Spinal cord (tissue), 10 donors: ENCODE results near the gene FGFR3. TPM values are rescaled to one million over a fixed set of nuclear protein-coding genes. Genes with fewer than 3 reads are reported as not detected.
"Not testable (repeated sequence)": the region's sequence is repeated elsewhere in the genome, so short reads cannot be mapped to it uniquely, and the experiment has no call there.

Source experiments
- DNase-seq, 6 donors: peaks; one replicate each; pipeline versions ENCODE4 v3.0.0 to v3.0.0-alpha.2; 2013 to 2015; ENCODE audit warnings: low spot score in 6 of 6, low read depth in 4 of 6
- H3K27ac ChIP-seq: one replicate; pipeline ENCODE4 v1.5.1; 2013; ENCODE audit warnings: low read depth, low read length, control low read depth
- H3K27me3 ChIP-seq: one replicate; pipeline ENCODE4 v1.6.1; 2013; ENCODE audit warnings: low read length; ENCODE audit not compliant: control insufficient read depth, insufficient read depth
- H3K36me3 ChIP-seq: one replicate; pipeline ENCODE4 v1.6.1; 2013; ENCODE audit warnings: low read length; ENCODE audit not compliant: control insufficient read depth, insufficient read depth
- H3K4me1 ChIP-seq: one replicate; pipeline ENCODE4 v1.6.1; 2013; ENCODE audit warnings: low read length; ENCODE audit not compliant: control insufficient read depth, insufficient read depth
- H3K4me3 ChIP-seq: one replicate; pipeline ENCODE4 v1.5.1; 2013; ENCODE audit warnings: low read depth, low read length, control low read depth
- H3K9me3 ChIP-seq: one replicate; pipeline ENCODE4 v1.6.1; 2013; ENCODE audit warnings: low read length; ENCODE audit not compliant: control insufficient read depth, insufficient read depth
- WGBS: methylation state at CpG from one replicate; pipeline ENCODE4 v1.1.5; 2013; ENCODE audit warnings: missing lambda C conversion rate; ENCODE audit not compliant: insufficient coverage; 5-methylcytosine and 5-hydroxymethylcytosine counted together
- polyA plus RNA-seq, 2 donors: library from polyadenylated mRNA; unstranded; fragments of 120-200 nt; gene quantifications; one replicate each; pipeline ENCODE4 v1.2.1, GENCODE V29; 2013; ENCODE audit not compliant: insufficient read length in 2 of 2
- total RNA-seq, 2 donors: library from RNA; depleted of rRNA in 1 of 2; stranded (reverse); fragments of 120-200 nt in 1 of 2; fragments of >200 nt in 1 of 2; gene quantifications; one replicate each; pipeline versions ENCODE4 v1.2.3 to v1.2.4, GENCODE V29; 2013 to 2014
- donor health status: healthy.

Gene FGFR3
- total and polyA plus RNA-seq, 4 donors = 36.2 to 216 (median 122) TPM

DNA sequence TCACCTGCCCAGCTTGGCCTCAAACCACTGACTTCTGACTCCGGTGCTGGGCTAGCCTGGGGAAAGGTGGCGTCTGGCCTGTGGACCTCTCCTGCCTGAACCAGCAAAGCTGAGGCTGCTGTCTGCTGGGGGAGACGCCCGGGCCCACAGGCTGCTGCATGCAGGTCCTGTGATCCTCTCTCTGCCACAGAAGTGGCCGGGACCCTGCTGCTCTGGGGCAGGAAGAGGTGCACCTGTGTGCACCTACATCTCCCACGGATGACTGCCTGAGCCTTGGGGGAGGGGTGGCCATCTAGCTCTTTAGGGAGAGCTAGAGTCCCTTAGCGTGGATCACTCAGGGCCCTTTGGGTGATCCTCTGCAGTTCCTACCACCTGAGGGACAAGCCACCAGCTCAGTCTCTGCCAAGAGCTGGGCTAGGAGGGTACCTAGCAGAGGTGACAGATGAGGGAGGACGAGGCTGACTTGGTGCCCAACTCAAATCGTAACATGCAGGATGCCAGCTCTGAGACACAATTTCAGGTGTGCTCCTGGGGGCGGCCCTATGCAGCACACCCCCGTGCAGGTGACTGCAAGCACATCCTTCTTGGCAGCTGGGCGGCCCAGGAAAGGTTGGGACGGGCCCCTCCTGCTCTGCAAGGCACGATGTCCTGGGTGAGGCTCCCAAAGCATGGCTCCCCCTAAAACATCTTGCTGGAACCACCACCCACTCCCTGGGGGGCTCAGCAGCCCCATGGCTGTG is 40.4 kb downstream of the FGFR3 start:
- no peak for DNase-seq
- H3K36me3 ChIP-seq = peaks cover 81% of the 10 kb centered on the region
- 98% methylated on average over 14 of the region's 14 CpGs for WGBS
- H3K4me3 ChIP-seq = no peak overlapping the region
- no peaks in the 10 kb centered on the region for H3K27me3 ChIP-seq
- H3K27ac ChIP-seq = no peak overlapping the region
- H3K9me3 ChIP-seq = no peaks in the 10 kb centered on the region
- no peaks in the 10 kb centered on the region for H3K4me1 ChIP-seq

- Histone ChIP-seq H3K27ac (no peak overlapping the region), H3K4me1 (no peaks in the 10 kb centered on the region), H3K9me3 (no peaks in the 10 kb centered on the region), H3K4me3 (no peak overlapping the region), H3K27me3 (no peaks in the 10 kb centered on the region), H3K36me3 (peaks cover 86% of the 10 kb centered on the region)
- DNase-seq = no peak
- 87% methylated on average over 21 of the region's 21 CpGs for WGBS
Observed at GRCh38 chr4:1834047-1834775, 41.1 kb downstream of the FGFR3 start.

GRCh38 chr4:1835836-1836235 is 42.7 kb downstream of the FGFR3 start:
- 96% methylated on average over 4 of the region's 8 CpGs for WGBS
- H3K4me3 ChIP-seq, DNase-seq, H3K27ac ChIP-seq, H3K4me1 ChIP-seq, H3K9me3 ChIP-seq, H3K27me3 ChIP-seq: not testable (repeated sequence)
- peaks cover 92% of the 10 kb centered on the region for H3K36me3 ChIP-seq

DNA sequence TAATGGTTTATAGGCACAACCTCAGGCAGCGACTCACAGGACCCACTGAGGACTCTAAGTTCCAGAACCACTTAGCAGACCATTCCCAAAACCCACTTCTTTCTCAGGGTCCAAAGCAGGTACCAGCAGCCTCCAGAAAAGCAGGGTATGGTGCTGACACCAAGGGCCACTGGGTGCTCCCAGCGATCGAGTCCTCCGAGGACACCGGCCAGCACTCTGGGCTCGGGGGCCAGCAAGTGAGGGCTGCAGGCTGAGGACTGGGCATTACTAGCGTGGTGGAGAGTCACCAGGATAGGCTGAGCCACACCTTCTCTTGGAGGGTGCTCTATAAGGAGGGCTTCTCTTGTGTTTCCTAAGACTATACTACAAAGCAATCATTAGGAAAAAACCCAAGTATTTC is 43.6 kb downstream of the FGFR3 start:
- H3K9me3 ChIP-seq = no peaks in the 10 kb centered on the region
- H3K36me3 ChIP-seq = peaks cover 92% of the 10 kb centered on the region
- H3K27ac ChIP-seq = no peak overlapping the region
- H3K4me3 ChIP-seq = no peak overlapping the region
- no peaks in the 10 kb centered on the region for H3K4me1 ChIP-seq
- no peaks in the 10 kb centered on the region for H3K27me3 ChIP-seq
- 94% methylated on average over 5 of the region's 7 CpGs for WGBS
- DNase-seq = no peak

DNA sequence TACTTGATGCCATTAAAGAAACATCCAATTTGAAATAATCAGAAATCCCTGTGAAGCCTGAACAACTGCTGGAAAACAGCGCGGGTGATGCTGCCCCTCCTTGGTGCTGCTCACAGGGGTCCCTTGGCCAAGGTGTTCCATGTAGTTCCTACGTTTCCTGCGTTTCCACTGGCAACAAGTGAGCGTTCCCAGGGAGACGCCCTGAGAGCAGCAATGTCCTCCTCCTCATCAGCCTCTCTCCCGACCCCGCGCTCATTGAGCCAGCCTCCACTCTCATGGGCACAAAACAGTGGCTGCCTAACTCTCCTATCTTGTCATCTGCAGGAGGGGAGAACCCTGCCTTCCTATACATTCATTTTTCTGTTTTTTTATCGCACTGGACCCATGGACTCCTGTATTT is 44.0 kb downstream of the FGFR3 start:
- H3K27ac ChIP-seq = no peak overlapping the region
- no peak overlapping the region for H3K4me3 ChIP-seq
- H3K9me3 ChIP-seq = no peaks in the 10 kb centered on the region
- no peak for DNase-seq
- peaks cover 92% of the 10 kb centered on the region for H3K36me3 ChIP-seq
- H3K4me1 ChIP-seq = no peaks in the 10 kb centered on the region
- 86% methylated on average over 9 of the region's 10 CpGs for WGBS
- no peaks in the 10 kb centered on the region for H3K27me3 ChIP-seq

DNA sequence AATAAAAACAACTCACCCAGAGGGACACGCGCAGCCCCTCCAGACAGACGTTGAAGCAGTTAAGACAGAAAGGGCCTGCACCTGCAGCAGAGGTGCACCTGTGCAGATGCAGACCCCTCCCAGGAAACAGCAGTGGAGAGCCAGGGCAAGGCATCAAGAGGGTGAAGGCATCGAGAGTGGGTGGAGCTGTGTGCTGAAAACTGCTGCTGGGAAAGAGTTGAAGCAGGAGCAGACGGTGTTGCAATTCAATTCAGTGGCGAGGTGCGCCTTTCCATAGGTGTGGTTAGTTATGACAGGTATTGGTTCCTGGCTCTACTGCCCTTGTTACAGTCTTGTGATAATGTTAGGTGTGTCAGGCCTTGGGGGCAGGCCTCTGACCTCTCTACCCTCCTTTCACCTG is 46.2 kb downstream of the FGFR3 start:
- no peak overlapping the region for H3K27ac ChIP-seq

DNA sequence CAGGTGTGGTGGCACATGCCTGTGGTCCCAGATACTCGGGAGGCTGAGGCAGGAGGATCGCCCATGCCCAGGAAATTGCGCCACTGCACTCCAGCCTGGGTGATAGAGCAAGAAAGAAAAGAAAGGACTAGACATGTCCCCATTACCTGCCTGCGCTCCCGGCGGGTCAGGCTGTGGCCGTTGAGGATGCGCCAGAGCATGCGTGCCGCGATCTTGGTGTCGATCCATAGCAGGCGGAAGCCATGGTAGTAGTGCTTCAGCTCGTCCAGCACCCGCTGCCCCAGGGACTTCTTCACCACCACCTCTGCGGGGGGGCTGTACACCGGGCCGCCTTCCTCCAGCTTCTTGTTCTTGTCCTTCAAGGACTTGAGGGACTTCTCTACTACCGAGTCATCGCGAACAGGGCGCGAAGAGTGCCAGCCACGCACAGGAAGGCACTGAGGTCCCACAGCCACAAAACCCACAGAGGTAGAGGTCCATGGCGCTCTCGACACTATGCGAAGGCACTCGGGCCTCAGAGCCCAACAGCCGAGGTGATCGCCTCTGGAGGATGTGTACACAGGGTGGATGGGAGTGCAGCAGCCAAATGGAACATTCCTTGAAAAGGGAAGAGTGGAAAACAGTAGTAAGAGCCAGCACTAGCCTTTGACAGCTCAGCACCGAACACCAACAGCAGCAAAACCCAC is 48.3 kb downstream of the FGFR3 start:
- Histone ChIP-seq H3K9me3 (no peaks in the 10 kb centered on the region), H3K4me1 (no peaks in the 10 kb centered on the region), H3K27me3 (no peaks in the 10 kb centered on the region), H3K36me3 (peaks cover 87% of the 10 kb centered on the region), H3K27ac (no peak overlapping the region), H3K4me3 (no peak overlapping the region)
- WGBS = 96% methylated on average over 31 of the region's 31 CpGs
- no peak for DNase-seq

More for the DNA sequence above, 46.2 kb downstream of the FGFR3 start:
- 100% methylated on average over 3 of the region's 7 CpGs for WGBS
- Histone ChIP-seq H3K4me3 (no peak overlapping the region), H3K9me3 (no peaks in the 10 kb centered on the region), H3K27me3 (no peaks in the 10 kb centered on the region), H3K36me3 (peaks cover 90% of the 10 kb centered on the region), H3K4me1 (no peaks in the 10 kb centered on the region)
- no peak for DNase-seq

- Histone ChIP-seq H3K27me3 (no peaks in the 10 kb centered on the region), H3K36me3 (peaks cover 84% of the 10 kb centered on the region), H3K4me3 (no peak overlapping the region), H3K9me3 (no peaks in the 10 kb centered on the region), H3K27ac (no peak overlapping the region), H3K4me1 (no peaks in the 10 kb centered on the region)
- 98% methylated on average over 9 of the region's 9 CpGs for WGBS
- DNase-seq = no peak
Observed at GRCh38 chr4:1841887-1842210, 48.8 kb downstream of the FGFR3 start.

GRCh38 chr4:1842339-1842895 is 49.3 kb downstream of the FGFR3 start:
- WGBS = 89% methylated on average over 13 of the region's 13 CpGs
- H3K36me3 ChIP-seq = peaks cover 83% of the 10 kb centered on the region

More at GRCh38 chr4:1842339-1842895, 49.3 kb downstream of the FGFR3 start:
- H3K27ac ChIP-seq = no peak overlapping the region
- no peak overlapping the region for H3K4me3 ChIP-seq
- H3K9me3 ChIP-seq = no peaks in the 10 kb centered on the region
- no peaks in the 10 kb centered on the region for H3K4me1 ChIP-seq
- DNase-seq = no peak
- no peaks in the 10 kb centered on the region for H3K27me3 ChIP-seq
